ENCODE data around the gene FBXO27. TPM values are rescaled to one million over a fixed set of nuclear protein-coding genes. Genes with fewer than 3 reads are reported as not detected.
"Not testable (repeated sequence)": the region's sequence is repeated elsewhere in the genome, so short reads cannot be mapped to it uniquely, and the experiment has no call there.

Gene FBXO27
- total and polyA plus RNA-seq, 3 experiments from 2014 or later, result 0.37 to 0.80 (median 0.64) TPM

DNA sequence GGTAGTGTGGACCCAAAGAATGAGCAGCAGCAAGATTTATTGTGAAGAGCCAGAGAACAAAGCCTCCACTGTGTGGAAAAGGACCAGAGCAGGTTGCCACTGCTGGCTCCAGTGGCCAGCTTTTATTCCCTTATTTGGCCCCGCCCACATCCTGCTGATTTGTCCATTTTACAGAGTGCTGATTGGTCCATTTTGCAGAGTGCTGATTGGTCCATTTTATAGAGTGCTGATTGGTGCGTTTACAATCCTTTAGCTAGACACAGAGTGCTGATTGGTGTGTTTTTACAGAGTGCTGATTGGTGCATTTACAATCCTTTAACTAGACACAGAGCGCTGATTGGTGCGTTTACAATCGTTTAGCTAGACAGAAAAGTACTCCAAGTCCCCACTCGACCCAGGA is 35.9 kb upstream of the FBXO27 start:
- CTCF ChIA-PET; H3K36me3 ChIP-seq (ENCODE audit: insufficient read depth, low read length); H3K27me3 Mint-ChIP-seq; H3K27ac ChIP-seq (ENCODE audit: low read depth, low read length); H3K4me3 Mint-ChIP-seq; POLR2A ChIA-PET; H3K36me3 Mint-ChIP-seq; H3K4me1 ChIP-seq (ENCODE audit: insufficient read depth, low read length); H3K27me3 ChIP-seq (ENCODE audit: insufficient read depth, low read length, poor library complexity, severe bottlenecking); DNase-seq; H3K9me3 ChIP-seq (ENCODE audit: low read length); H3K9me3 Mint-ChIP-seq; H3K4me3 ChIP-seq (ENCODE audit: low read length): not testable (repeated sequence)
- Mint-ChIP-seq H3K27ac (peak overlapping the region in 1 of 8 donors; percentile 36), H3K4me1 (peaks cover 9 to 10% (median 10%) of the 10 kb centered on the region in 3 donors)

DNA sequence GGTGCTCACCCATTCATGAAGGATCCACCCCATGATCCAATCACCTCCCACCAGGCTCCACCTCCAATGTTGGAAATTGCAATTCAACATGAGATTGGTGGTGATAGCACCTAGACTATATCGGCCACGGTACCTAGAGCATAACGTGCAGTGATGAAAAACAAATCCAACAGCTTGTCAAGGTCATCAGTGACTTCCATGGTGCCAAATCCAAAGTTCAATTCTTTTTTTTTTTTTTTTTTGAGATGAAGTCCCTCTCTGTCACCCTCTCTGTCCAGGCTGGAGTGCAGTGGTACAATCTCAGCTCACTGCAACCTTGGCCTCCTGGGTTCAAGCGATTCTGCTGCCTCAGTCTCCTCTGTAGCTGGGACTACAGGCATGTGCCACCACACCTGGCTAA is 34.8 kb upstream of the FBXO27 start:
- Mint-ChIP-seq H3K27me3 (peaks cover 2 to 4% of the 10 kb centered on the region in 2 donors), H3K36me3 (no peaks in the 10 kb centered on the region)

DNA sequence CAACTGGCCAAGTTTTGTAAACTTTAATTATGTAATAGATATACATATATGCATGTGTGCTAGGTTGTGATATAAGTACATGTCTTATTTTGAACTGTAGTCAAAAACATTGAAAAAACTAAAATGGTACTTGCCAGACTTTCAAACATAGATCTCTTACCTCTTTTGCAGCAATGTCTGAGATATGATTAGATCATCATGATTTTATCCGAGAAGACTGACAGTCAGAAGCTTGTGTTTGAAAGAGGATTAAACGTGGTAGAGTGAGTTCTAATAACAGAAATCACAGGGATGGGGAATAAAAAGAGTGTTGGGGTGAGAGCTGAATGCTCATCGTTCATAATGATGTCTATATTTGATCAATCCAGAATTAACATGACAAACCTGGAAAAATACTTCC is 33.6 kb upstream of the FBXO27 start:
- CTCF ChIA-PET, result no interaction called here
- H3K9me3 ChIP-seq (ENCODE audit: low read length), result no peaks in the 10 kb centered on the region

More for the DNA sequence above, 34.8 kb upstream of the FBXO27 start:
- no peak overlapping the region for H3K4me3 ChIP-seq (ENCODE audit: low read length)
- Mint-ChIP-seq H3K4me1 (peaks cover 0 to 2% (median 0%) of the 10 kb centered on the region in 3 donors), H3K27ac (peak overlapping the region in 2 of 8 donors; percentile 45 to 52), H3K9me3 (peaks cover 0 to 2% (median 0%) of the 10 kb centered on the region in 5 donors), H3K4me3 (no peak overlapping the region)
- no peaks in the 10 kb centered on the region for H3K36me3 ChIP-seq (ENCODE audit: insufficient read depth, low read length)
- ChIA-PET POLR2A (no interaction called here), CTCF (no interaction called here)
- H3K27ac ChIP-seq (ENCODE audit: low read depth, low read length), result no peak overlapping the region
- H3K9me3 ChIP-seq (ENCODE audit: low read length), result no peaks in the 10 kb centered on the region
- no peak for DNase-seq
- H3K27me3 ChIP-seq (ENCODE audit: insufficient read depth, low read length, poor library complexity, severe bottlenecking), result no peaks in the 10 kb centered on the region
- no peaks in the 10 kb centered on the region for H3K4me1 ChIP-seq (ENCODE audit: insufficient read depth, low read length)

DNA sequence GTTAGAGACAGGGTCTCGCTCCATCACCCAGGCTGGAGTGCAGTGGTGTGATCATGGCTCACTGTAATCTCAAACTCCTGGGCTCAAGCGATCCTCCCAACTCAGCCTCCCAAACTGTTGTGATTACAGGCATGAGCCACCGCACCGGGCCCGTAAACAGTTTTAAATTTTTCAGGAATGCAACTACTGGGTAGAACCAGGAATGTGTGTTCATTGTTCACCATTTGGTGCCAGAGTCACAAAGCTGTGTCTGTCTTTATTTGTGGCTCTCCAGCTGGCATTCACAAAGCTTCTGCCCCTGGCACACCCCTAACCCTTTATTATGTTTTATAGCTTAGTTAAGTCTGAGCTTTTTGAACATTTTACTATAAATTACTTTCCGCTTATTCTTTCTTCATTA is 32.1 kb upstream of the FBXO27 start:
- no peak overlapping the region for H3K4me3 Mint-ChIP-seq
- no peaks in the 10 kb centered on the region for H3K9me3 ChIP-seq (ENCODE audit: low read length)
- no peak overlapping the region for H3K4me3 ChIP-seq (ENCODE audit: low read length)
- H3K27me3 Mint-ChIP-seq, result peaks cover 2 to 4% of the 10 kb centered on the region in 2 donors
- POLR2A ChIA-PET, result no interaction called here
- H3K27ac ChIP-seq (ENCODE audit: low read depth, low read length), result no peak overlapping the region
- no peak for DNase-seq
- H3K4me1 Mint-ChIP-seq, result peaks cover 3 to 10% (median 6%) of the 10 kb centered on the region in 3 donors
- H3K9me3 Mint-ChIP-seq, result peaks cover 0 to 2% (median 0%) of the 10 kb centered on the region in 5 donors
- no peaks in the 10 kb centered on the region for H3K36me3 ChIP-seq (ENCODE audit: insufficient read depth, low read length)
- H3K27ac Mint-ChIP-seq, result no peak overlapping the region
- no peaks in the 10 kb centered on the region for H3K27me3 ChIP-seq (ENCODE audit: insufficient read depth, low read length, poor library complexity, severe bottlenecking)
- CTCF ChIA-PET, result no interaction called here
- H3K36me3 Mint-ChIP-seq, result peaks cover 0 to 3% (median 3%) of the 10 kb centered on the region in 3 donors
- H3K4me1 ChIP-seq (ENCODE audit: insufficient read depth, low read length), result no peaks in the 10 kb centered on the region

More for the DNA sequence above, 33.6 kb upstream of the FBXO27 start:
- Mint-ChIP-seq H3K9me3 (peaks cover 0 to 2% (median 0%) of the 10 kb centered on the region in 5 donors), H3K36me3 (peaks cover 0 to 3% (median 3%) of the 10 kb centered on the region in 3 donors), H3K27ac (no peak overlapping the region), H3K27me3 (peaks cover 4% of the 10 kb centered on the region in 2 donors), H3K4me1 (peaks cover 3 to 10% (median 8%) of the 10 kb centered on the region in 3 donors), H3K4me3 (no peak overlapping the region)
- H3K27ac ChIP-seq (ENCODE audit: low read depth, low read length), result no peak overlapping the region
- no peak for DNase-seq
- H3K27me3 ChIP-seq (ENCODE audit: insufficient read depth, low read length, poor library complexity, severe bottlenecking), result no peaks in the 10 kb centered on the region
- POLR2A ChIA-PET, result no interaction called here
- H3K4me3 ChIP-seq (ENCODE audit: low read length), result no peak overlapping the region
- no peaks in the 10 kb centered on the region for H3K36me3 ChIP-seq (ENCODE audit: insufficient read depth, low read length)
- H3K4me1 ChIP-seq (ENCODE audit: insufficient read depth, low read length), result no peaks in the 10 kb centered on the region

DNA sequence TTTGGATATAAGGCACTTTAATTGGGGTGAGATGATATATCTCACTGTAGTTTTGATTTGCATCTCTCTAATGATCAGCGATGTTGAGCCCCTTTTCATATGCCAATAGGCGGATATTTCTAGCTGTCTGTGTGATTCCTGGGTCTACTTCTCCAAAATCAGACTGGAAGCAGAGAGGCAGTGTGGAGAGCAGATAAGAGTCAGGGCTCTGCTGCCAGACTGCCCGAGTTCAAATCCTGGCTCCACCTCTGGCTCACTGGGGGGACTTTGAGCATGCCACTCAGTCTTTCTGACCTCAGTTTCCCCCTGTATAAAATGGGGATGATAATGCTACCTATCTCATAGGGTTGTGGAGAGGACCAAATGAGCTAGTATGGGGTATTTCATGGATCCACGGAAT is 27.8 kb upstream of the FBXO27 start:
- ChIA-PET POLR2A (no interaction called here), CTCF (interaction anchor here (0.7 kb wide), 1 partner anchor 23 kb away, joined by 3 read pairs; no protein-coding TSS in a partner anchor)
- Histone ChIP-seq H3K36me3 (ENCODE audit: insufficient read depth, low read length) (no peaks in the 10 kb centered on the region), H3K27ac (ENCODE audit: low read depth, low read length) (no peak overlapping the region), H3K4me1 (ENCODE audit: insufficient read depth, low read length) (no peaks in the 10 kb centered on the region), H3K27me3 (ENCODE audit: insufficient read depth, low read length, poor library complexity, severe bottlenecking) (no peaks in the 10 kb centered on the region), H3K4me3 (ENCODE audit: low read length) (no peak overlapping the region), H3K9me3 (ENCODE audit: low read length) (no peaks in the 10 kb centered on the region)
- no peaks in the 10 kb centered on the region for H3K9me3 Mint-ChIP-seq
- H3K27ac Mint-ChIP-seq, result peak overlapping the region in 1 of 8 donors; percentile 61
- H3K4me1 Mint-ChIP-seq, result peaks cover 3 to 10% (median 6%) of the 10 kb centered on the region in 3 donors
- peaks cover 0 to 3% (median 3%) of the 10 kb centered on the region in 3 donors for H3K36me3 Mint-ChIP-seq
- DNase-seq, result no peak
- H3K4me3 Mint-ChIP-seq, result no peak overlapping the region
- H3K27me3 Mint-ChIP-seq, result peaks cover 0 to 2% of the 10 kb centered on the region in 2 donors

DNA sequence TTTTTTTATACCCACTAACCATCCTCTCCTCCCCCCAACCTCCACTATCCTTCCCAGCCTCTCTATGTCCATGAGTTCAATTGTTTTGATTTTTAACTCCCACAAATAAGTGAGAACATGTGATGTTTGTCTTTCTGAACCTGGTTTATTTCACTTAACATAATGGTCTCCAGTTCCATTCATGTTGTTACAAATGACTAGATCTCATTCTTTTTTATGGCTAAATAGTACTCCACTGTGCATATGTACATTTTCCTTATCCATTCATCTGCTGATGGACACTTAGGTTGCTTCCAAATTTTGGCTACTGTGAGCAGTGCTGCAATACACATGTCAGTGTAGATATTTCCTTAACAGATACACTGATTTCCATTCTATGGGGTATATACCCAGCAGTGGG is 27.0 kb upstream of the FBXO27 start:
- no peaks in the 10 kb centered on the region for H3K27me3 ChIP-seq (ENCODE audit: insufficient read depth, low read length, poor library complexity, severe bottlenecking)
- H3K27ac Mint-ChIP-seq, result no peak overlapping the region
- no peak for DNase-seq
- POLR2A ChIA-PET, result no interaction called here
- no peak overlapping the region for H3K27ac ChIP-seq (ENCODE audit: low read depth, low read length)
- H3K36me3 ChIP-seq (ENCODE audit: insufficient read depth, low read length), result no peaks in the 10 kb centered on the region
- CTCF ChIA-PET, result interaction anchor here (0.7 kb wide), 1 partner anchor 22 kb away, joined by 3 read pairs; no protein-coding TSS in a partner anchor
- H3K4me3 Mint-ChIP-seq, result no peak overlapping the region
- H3K4me1 Mint-ChIP-seq, result peaks cover 3 to 10% (median 6%) of the 10 kb centered on the region in 3 donors
- peaks cover 0 to 3% (median 3%) of the 10 kb centered on the region in 3 donors for H3K36me3 Mint-ChIP-seq
- H3K4me3 ChIP-seq (ENCODE audit: low read length), result no peak overlapping the region
- H3K4me1 ChIP-seq (ENCODE audit: insufficient read depth, low read length), result no peaks in the 10 kb centered on the region
- H3K9me3 Mint-ChIP-seq, result no peaks in the 10 kb centered on the region
- H3K27me3 Mint-ChIP-seq, result peaks cover 0 to 6% of the 10 kb centered on the region in 2 donors
- H3K9me3 ChIP-seq (ENCODE audit: low read length), result no peaks in the 10 kb centered on the region

DNA sequence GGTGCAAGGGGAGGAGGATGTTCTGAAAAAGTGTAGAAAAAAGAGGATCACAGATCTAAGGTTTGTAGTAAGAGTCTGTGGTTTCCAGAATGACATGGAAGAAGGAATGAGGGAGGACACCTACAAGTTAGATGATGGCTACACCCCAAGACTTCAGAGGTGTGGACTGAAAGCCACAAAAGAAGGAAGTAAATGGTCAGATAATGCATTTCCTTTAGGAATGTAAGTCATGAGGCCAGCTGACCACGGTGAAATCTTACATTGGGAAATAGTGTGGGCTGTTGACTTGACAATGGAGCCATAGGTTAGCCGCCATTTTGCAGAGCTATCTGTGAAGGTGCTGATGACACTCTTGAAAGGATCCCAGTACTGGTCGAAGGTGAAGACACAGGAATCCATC is 25.3 kb upstream of the FBXO27 start:
- H3K36me3 ChIP-seq (ENCODE audit: insufficient read depth, low read length), result no peaks in the 10 kb centered on the region
- CTCF ChIA-PET, result no interaction called here
- H3K9me3 ChIP-seq (ENCODE audit: low read length), result no peaks in the 10 kb centered on the region
- H3K4me1 ChIP-seq (ENCODE audit: insufficient read depth, low read length), result no peaks in the 10 kb centered on the region
- H3K4me1 Mint-ChIP-seq, result peaks cover 3 to 10% (median 6%) of the 10 kb centered on the region in 3 donors
- H3K27me3 ChIP-seq (ENCODE audit: insufficient read depth, low read length, poor library complexity, severe bottlenecking), result no peaks in the 10 kb centered on the region
- H3K27ac ChIP-seq (ENCODE audit: low read depth, low read length), result no peak overlapping the region
- peaks cover 0 to 3% (median 3%) of the 10 kb centered on the region in 3 donors for H3K36me3 Mint-ChIP-seq
- H3K9me3 Mint-ChIP-seq, result no peaks in the 10 kb centered on the region
- no peak overlapping the region for H3K4me3 ChIP-seq (ENCODE audit: low read length)
- no peak for DNase-seq
- peaks cover 0 to 6% of the 10 kb centered on the region in 2 donors for H3K27me3 Mint-ChIP-seq
- H3K4me3 Mint-ChIP-seq, result no peak overlapping the region
- peak overlapping the region in 1 of 8 donors; percentile 39 for H3K27ac Mint-ChIP-seq
- POLR2A ChIA-PET, result no interaction called here

DNA sequence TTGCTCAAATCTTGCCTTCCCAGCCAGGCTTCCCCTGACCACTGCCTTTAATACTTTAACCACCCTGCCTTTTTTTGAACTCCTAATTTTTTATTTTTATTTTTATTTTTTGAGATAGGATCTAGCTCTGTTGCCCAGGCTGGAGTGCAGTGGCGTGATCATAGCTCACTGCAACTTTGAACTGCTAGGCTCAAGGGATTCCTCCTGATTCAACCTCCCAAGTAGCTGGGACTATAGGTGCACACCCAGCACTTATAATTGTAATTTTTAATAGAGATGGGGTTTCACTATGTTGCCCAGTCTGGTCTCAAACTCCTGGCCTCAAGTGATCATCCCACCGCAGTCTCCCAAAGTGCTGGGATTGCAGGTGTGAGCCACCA is 21.7 kb upstream of the FBXO27 start:
- POLR2A ChIA-PET, result no interaction called here
- Histone ChIP-seq H3K4me3 (ENCODE audit: low read length) (no peak overlapping the region), H3K27me3 (ENCODE audit: insufficient read depth, low read length, poor library complexity, severe bottlenecking) (no peaks in the 10 kb centered on the region), H3K36me3 (ENCODE audit: insufficient read depth, low read length) (no peaks in the 10 kb centered on the region), H3K4me1 (ENCODE audit: insufficient read depth, low read length) (no peaks in the 10 kb centered on the region), H3K27ac (ENCODE audit: low read depth, low read length) (no peak overlapping the region), H3K9me3 (ENCODE audit: low read length) (no peaks in the 10 kb centered on the region)
- Mint-ChIP-seq H3K27me3 (peaks cover 4 to 6% of the 10 kb centered on the region in 2 donors), H3K9me3 (no peaks in the 10 kb centered on the region), H3K36me3 (no peaks in the 10 kb centered on the region), H3K4me1 (peaks cover 0 to 3% (median 0%) of the 10 kb centered on the region in 3 donors), H3K4me3 (no peak overlapping the region), H3K27ac (peak overlapping the region in 1 of 8 donors; percentile 66)
- CTCF ChIA-PET, result interaction anchor here (1.1 to 1.6 kb wide), 2 partner anchors 8 to 57 kb away, joined by 3 read pairs; no protein-coding TSS in a partner anchor
- no peak for DNase-seq

Data from CD8-positive, alpha-beta memory T cell (primary cell).